Measurements from ENCODE around the gene HTR6. TPM values are rescaled to one million over a fixed set of nuclear protein-coding genes. Genes with fewer than 3 reads are reported as not detected.

Gene HTR6
- total RNA-seq, 3 donors from 2014 or later, result not detected

- TF ChIP-seq, protein P1, sequence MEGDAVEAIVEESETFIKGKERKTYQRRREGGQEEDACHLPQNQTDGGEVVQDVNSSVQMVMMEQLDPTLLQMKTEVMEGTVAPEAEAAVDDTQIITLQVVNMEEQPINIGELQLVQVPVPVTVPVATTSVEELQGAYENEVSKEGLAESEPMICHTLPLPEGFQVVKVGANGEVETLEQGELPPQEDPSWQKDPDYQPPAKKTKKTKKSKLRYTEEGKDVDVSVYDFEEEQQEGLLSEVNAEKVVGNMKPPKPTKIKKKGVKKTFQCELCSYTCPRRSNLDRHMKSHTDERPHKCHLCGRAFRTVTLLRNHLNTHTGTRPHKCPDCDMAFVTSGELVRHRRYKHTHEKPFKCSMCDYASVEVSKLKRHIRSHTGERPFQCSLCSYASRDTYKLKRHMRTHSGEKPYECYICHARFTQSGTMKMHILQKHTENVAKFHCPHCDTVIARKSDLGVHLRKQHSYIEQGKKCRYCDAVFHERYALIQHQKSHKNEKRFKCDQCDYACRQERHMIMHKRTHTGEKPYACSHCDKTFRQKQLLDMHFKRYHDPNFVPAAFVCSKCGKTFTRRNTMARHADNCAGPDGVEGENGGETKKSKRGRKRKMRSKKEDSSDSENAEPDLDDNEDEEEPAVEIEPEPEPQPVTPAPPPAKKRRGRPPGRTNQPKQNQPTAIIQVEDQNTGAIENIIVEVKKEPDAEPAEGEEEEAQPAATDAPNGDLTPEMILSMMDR (IDR thresholded peaks at IDR 0.05), result no peak
- DNase-seq, result no peak
- Histone ChIP-seq H3K36me3 (ENCODE audit: low read depth) (no peaks in the 10 kb centered on the region), H3K4me1 (ENCODE audit: low read depth) (no peaks in the 10 kb centered on the region), H3K4me3 (no peak overlapping the region), H3K9me3 (no peaks in the 10 kb centered on the region)
- intact Hi-C loops (cut with DNase I, micrococcal nuclease), result no loop called here
- ATAC-seq, result no peak
Observed at GRCh38 chr1:19720174-19720573, 55.5 kb downstream of the HTR6 start.

DNA sequence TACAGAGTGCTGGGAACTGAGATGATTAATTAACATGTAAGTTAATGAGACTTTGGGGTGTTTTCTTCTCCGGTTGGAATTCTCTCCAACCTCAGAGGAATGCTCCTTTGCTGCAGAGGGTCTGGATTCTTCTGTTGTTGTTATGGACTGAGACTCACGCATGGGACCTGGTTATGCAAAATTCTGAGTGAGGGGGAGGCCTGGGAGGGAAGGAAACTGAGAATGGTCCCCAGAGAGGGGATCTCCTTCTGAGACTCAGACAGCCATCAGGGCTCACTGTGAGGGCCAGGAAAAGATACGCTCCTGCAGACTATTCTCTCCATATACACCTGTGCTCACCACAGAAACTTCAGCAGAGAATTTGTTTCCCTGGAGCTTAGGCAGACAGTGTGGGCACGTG, 56.3 kb downstream of the HTR6 start:
- Histone ChIP-seq H3K4me1 (ENCODE audit: low read depth) (no peaks in the 10 kb centered on the region), H3K9me3 (no peaks in the 10 kb centered on the region), H3K36me3 (ENCODE audit: low read depth) (no peaks in the 10 kb centered on the region), H3K4me3 (no peak overlapping the region)
- no peak for ATAC-seq
- intact Hi-C loops (cut with DNase I, micrococcal nuclease), result no loop called here
- DNase-seq, result no peak
- TF ChIP-seq, protein P1 (IDR thresholded peaks at IDR 0.05), result no peak

DNA sequence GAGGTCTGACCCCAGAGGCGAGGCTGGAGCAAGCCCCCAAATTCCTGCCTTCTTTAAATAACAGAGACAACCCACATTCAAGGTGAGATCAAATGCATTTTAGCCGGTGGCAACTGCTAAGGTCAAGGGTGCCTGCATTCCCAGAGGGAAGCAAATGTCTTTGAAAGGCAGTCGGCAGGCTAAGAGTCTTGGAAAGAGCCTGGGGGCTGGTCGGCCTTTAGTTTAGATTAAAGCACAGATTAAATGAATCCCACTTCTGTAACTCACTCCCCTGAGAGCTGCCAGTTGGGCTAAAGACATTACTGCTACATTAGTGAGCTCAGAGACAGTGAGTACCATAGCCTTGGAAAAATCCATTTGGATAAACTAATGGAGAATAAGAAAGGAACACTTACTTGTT, 59.2 kb downstream of the HTR6 start:
- Histone ChIP-seq H3K9me3 (no peaks in the 10 kb centered on the region), H3K4me1 (ENCODE audit: low read depth) (no peaks in the 10 kb centered on the region), H3K4me3 (no peak overlapping the region), H3K36me3 (ENCODE audit: low read depth) (no peaks in the 10 kb centered on the region)
- DNase-seq, result no peak
- no peak for ATAC-seq
- TF ChIP-seq, protein P1 (IDR thresholded peaks at IDR 0.05), result no peak
- intact Hi-C loops (cut with DNase I, micrococcal nuclease), result no loop called here

DNA sequence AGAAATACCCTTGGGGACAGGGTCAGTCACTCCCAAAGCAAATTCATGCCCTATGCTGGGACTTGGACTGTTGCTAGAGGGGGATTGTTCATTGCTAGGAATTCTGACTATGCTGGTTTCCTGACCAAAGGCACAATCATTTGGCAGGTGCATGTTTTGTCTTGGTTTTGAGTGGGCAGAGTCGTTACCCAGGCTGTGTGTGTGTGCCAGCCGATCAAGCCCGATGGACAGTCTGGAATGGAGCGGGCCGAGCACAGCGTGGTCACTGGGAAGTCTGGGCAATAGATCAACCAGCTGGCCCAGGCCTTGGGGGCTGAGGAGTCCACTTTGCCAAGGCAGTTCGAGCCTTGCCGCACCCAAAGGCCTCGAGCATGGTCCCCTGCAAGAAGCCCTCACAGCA, 60.9 kb downstream of the HTR6 start:
- ATAC-seq (no peak), DNase-seq (no peak)
- TF ChIP-seq, protein P1 (IDR thresholded peaks at IDR 0.05), result no peak
- intact Hi-C loops (cut with DNase I, micrococcal nuclease), result no loop called here
- H3K4me1 ChIP-seq (ENCODE audit: low read depth), result no peaks in the 10 kb centered on the region
- H3K4me3 ChIP-seq, result no peak overlapping the region
- peaks cover 3% of the 10 kb centered on the region for H3K9me3 ChIP-seq
- no peaks in the 10 kb centered on the region for H3K36me3 ChIP-seq (ENCODE audit: low read depth)

GRCh38 chr1:19728413-19729145, 63.9 kb downstream of the HTR6 start:
- TF ChIP-seq, protein P1 (IDR thresholded peaks at IDR 0.05), result no peak
- peaks cover 4% of the 10 kb centered on the region for H3K9me3 ChIP-seq
- intact Hi-C loops (cut with DNase I, micrococcal nuclease), result no loop called here
- H3K36me3 ChIP-seq (ENCODE audit: low read depth), result no peaks in the 10 kb centered on the region
- H3K4me3 ChIP-seq, result no peak overlapping the region
- ATAC-seq, result no peak
- no peak for DNase-seq
- no peaks in the 10 kb centered on the region for H3K4me1 ChIP-seq (ENCODE audit: low read depth)
